ENCODE data around the gene NATD1.

DNA sequence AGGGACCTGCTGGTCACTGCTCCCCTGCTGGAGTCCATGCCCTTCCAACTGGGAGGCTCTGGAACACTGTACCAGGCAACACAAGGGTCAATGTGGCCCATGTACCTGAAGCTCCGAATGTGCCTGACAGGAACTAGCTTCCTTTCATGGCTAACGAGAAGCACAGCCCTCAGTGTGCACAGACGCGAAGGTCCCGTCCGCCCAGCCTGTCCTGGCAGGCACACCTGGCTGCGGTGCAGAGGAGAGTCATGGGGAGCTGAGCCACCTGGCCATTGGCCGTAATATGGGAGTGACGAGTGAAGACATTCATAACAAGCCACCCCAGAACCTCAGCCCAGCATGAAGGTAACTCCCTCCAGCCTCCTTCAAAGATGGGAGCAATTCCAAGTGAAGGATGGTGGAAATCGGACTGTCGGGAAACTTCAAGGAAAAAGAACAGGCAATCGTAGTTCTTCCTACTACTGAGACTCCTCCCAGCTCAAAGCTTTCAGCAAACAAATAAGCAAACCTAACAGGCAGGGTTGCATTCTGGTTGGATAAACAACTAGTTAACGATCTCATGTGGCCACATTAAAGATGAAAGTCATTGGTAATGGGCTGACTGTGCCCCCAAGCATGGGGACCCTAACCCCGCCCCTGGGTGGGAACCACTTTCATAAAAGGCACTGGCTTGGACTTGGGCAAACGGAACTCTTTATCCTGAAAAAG lies 52.5 kb downstream of the NATD1 start:
- TF ChIP-seq EZH2 (IDR thresholded peaks at IDR 0.05; ENCODE audit: insufficient read depth, poor library complexity, severe bottlenecking) (no peak), EZH2phosphoT487 (IDR thresholded peaks at IDR 0.05; ENCODE audit: insufficient read depth, low read depth) (no peak)
